Measurements from ENCODE around the gene ZNF343. TPM values are rescaled to one million over a fixed set of nuclear protein-coding genes. Genes with fewer than 3 reads are reported as not detected.

Gene ZNF343
- total RNA-seq, 1 donor from 2014 or later: 7.3 TPM

GRCh38 chr20:2473516-2473915 lies 35.2 kb downstream of the ZNF343 start:
- DNase-seq (ENCODE audit: low read depth in 2 of 2): peak; percentile 43 to 77

DNA sequence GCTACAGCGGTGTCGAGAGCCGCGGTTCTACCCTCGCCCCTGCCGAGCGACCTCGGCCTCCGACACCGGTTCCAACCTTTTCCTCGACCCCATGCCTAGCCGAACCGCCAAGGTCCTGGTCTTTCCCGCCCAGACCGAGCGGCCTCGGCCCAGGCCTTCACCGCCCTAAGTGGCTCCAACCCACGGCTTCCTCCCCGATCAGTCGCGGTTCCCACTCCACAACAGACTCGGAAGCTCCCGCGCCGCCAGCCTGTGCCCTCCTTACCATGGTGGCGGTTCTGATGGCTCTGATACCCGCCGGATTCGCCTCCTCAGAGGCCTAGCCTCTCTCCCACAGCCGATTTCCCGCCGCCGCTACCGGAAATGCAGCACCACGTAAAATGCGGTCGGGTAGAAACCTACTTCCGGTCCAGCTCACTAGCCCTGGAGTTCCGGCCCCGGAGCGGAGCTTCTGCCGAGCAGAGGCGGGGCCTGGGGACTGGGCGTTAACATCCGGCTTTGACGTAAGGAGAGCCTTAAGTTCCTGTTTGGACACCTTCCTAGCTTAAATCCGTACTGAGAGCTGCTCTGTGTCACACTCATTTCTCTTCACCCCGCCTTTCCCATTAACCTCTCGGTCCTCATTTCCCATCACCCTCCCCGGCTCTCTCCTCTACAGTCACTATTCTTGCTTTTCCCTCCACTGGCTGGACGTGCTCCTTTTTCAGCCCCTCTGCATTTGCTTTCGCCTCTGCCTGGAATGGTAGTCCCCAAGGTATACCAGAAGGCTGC lies 38.1 kb downstream of the ZNF343 start, which contains the start of gene SNRPB:
SNRPB (minus strand) TSS at position 367 of the 771 bp plus-strand sequence; CDS start at position 268, 99 bp downstream.
- DNase-seq (ENCODE audit: low read depth in 2 of 2): peak; percentile 99

DNA sequence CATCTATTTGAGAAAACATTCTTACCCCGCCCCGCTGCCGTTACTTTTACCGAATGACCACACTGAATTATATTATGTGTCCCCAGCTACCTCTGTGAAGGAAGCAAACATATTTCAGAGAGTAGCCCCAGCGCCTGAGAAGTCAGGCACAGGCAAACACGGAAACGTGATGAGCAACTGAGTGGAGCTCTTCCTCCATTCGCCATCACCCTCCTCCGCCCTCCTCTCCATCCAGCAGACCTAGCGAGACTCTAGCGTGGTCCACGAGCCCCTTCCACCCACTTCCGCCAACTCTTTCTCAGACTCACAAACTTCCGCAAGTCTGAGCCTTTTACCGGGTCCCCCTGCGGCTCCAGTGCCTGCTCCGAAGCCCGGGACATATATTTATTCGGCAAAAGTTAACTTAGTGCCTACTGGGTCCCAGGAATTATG lies 38.7 kb downstream of the ZNF343 start:
- DNase-seq (ENCODE audit: low read depth in 2 of 2): peak; percentile 61 to 75

- no peak for DNase-seq (ENCODE audit: low read depth in 2 of 2)
These were observed 39.9 kb downstream of the ZNF343 start for GRCh38 chr20:2468581-2469407.

DNA sequence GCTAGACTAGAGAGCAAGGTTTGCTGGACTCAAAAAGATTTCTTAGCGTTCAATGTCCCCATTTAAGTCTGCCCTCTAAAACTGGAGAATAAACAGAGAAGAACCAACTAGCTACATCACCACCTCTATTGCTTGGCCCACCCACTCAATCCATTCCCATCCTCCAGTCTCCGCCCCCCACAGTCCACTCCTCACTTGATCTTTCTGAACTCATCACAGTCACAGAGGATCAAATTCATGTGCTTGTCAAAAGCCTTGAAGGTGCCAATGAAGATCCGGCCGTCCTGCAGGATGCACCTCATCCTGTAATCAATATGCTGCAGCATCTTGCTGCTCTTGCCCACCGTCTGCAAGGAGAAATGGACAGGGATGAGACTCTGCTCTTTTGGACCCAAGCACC lies 41.3 kb downstream of the ZNF343 start:
- no peak for DNase-seq (ENCODE audit: low read depth in 2 of 2)

- DNase-seq (ENCODE audit: low read depth in 2 of 2): no peak
These were observed 43.6 kb downstream of the ZNF343 start for GRCh38 chr20:2465100-2465499.

DNA sequence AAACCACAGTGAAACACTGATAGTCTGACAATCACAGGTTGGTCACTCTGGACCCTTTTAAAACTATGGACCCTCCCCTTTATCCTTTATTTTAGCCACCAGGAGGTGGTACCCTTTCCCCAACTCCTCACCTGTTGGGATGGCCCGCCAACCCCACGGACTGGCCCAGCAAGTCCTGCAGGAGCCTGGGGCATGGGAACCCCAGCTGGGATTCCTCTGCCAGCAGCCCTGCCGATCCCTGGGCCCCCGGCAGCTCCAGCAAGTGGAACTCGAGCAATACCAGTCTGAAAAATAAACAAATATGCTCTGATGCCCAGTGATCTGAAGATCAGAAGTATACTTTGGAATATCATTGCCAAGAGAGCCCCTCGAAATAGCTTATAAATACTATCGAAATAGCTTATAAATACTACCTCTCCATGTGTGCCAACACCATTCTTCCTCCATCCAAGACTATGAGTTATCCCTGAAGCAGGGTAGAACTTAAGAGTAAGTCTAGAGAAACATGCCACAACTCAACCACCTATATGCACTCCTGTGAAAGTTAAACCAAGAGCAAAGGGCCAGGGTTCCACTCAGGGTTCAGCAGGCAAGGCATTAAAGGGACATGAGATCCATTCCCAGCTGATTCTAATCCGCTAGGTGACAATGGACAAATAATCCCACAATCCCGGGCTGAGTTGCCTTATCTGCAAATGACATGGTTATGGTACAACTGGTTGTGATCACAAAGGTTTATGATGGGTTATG lies 44.9 kb downstream of the ZNF343 start:
- DNase-seq (ENCODE audit: low read depth in 2 of 2): no peak

DNA sequence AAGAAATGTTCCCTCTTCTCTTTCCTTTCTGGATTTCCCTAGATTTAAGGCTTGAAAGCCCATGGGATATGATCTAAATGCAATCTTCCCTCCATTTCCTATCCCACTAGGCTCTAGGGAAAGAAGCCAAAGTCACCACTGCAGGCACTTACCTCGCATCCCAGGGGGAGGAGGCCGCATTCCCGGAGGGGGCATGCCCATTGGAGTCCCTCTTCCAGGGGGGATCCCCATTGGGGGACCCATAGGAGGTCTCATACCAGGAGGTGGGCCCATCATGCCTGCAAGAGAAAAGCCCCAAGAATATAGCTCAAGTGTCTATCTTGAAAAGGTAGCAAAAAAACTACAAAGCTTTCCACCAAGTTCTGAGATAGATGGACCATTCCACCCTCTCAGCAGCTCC lies 46.2 kb downstream of the ZNF343 start:
- DNase-seq (ENCODE audit: low read depth in 2 of 2): no peak

DNA sequence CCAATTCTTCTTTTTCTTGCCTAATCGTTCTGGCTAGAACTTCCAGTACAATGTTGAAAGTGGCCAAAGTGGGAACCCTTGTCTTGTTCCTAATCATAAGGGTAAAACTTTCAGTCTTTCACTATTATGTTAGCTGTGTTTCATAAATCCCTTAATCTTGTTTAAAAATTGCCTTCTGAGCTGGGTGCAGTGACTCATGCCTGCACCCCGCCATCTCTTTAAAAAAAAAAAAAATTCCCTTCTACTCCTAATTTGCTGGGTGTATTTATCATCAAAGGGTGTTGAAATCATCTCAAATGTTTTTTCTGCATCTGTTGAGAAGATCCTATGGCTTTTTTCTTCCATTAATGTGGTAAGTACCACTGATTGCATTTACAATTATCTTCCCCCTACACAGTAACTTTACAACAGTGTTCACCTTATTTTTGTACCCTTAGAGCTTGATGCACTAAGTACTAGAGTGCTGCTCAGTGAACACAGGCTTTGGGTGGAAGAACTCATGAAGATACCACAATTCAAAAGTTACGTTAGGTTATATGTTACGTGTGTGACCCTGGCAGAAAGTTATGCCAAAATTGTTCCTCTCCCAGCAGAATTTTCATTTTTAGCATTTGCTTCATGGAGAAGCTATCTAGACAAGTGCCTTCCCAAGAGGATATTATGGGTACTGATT lies 47.8 kb downstream of the ZNF343 start:
- no peak for DNase-seq (ENCODE audit: low read depth in 2 of 2)

GRCh38 chr20:2459981-2460751 lies 48.5 kb downstream of the ZNF343 start:
- DNase-seq (ENCODE audit: low read depth in 2 of 2): no peak

DNA sequence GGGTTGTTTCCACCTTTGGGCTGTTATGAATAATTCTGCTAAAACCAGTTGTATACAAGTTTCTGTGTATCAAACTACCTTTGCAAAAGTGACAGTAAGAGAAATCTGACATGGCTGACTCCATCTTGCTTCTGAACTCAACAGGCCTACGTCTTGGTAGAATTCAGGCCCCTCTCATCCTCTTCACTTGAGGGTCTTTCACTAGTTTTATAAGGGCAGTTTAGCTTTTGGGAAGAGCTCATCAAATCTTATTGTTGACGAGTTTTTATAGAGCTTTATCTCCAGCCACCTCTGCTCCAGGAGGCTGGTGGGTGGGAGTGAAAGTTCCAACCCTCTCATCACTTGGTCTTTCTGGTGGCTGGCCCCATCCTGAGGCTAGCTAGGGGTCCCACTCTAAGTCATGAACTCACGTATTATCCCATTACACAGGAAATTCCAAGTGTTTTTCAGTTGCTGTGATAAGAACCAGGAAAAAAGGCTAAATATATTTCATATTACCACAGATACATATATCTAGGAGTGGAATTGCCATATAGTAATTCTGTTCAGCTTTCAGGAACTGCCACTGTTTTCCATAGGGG lies 49.7 kb downstream of the ZNF343 start:
- no peak for DNase-seq (ENCODE audit: low read depth in 2 of 2)

DNA sequence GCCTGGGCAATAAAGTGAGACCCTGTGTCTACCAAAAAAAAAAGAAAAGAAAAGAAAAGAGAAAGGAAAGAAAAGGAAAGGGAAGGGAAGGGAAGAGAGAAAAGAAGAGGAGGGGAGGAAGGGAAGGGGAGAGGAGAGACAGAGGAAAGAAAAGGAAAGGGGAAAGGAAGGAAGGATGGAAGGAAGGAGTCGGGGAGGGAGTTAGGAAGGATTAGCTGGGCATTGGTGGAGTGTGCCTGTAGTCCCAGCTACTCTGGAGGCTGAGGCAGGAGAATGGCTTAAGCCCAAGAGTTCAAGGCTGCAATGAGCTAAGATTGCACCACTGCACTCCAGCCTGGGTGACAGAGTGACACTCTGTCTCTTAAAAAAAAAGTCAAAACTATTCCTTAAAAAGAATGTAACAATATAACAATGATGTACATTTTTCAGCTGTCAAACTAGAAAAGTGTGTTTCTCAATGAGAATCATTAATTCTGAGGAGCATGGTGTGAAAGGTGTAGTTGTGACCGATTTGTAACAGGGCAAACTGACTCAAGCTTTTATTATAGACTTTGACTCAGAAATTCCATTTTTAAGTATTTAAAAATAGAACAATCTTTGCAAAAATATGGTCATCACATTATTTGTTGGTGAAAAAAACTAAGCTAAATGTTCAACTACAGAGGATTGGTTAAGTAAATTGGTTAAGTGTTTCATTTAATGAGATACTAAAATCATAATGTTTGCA lies 52.8 kb downstream of the ZNF343 start:
- no peak for DNase-seq (ENCODE audit: low read depth in 2 of 2)

DNA sequence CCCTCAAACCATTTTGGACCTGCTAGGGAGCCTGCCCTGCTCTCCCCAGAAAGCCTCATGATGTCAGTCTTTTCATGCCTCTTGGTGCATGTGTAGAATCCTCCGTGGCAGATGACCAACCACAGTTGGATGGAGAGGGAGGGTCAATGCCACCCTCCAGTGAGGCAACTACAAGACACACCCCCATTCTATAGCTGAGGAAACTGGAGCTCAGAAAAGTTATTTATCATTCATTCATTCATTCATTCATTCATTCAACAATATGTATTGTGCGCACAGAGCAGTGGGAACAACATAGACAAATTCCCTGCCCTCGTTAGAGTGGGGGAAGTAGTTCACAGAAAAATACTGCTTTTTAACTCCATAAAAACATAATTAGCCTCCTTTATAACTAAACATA lies 54.9 kb downstream of the ZNF343 start:
- no peak for DNase-seq (ENCODE audit: low read depth in 2 of 2)

DNA sequence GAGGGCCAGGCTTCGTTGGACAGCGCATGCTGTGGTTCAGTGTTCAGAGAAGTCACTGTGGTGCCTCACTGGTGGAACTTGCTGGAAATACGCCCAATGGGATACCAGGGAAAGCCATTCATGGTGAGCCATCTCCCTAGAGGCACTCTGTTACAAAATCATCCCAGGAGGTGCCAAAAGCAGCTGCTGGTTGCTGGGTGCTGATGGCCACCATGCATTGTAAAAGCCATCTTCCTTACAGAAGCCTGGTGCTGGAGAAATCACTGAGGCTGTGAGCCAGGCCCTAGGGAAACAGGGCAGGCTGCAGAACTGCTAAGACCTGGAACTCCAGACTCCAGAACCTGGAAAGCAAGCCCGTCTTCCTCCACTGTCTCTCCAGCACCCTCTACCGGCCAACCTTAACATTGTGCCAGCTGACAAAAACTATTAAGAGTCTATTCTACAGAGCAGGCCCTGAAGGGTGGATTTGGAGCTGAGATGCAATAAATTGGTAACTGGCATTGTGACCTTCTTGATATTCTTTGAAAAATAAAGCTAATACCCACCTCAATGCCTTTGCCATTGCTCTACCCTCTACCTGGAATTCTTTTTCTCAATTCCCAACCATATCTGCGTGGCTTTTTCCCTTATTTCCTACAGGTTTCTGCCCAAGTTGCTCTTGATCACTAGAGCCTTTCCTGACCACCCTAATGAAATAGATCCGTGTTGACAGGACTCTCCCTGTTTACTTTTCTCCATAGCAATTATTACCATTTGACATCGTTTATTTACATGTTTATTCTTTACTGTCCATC lies 56.6 kb downstream of the ZNF343 start:
- DNase-seq (ENCODE audit: low read depth in 2 of 2): peak; percentile 76 to 77

GRCh38 chr20:2451422-2451821 lies 57.3 kb downstream of the ZNF343 start:
- no peak for DNase-seq (ENCODE audit: low read depth in 2 of 2)

GRCh38 chr20:2449386-2449785 lies 59.3 kb downstream of the ZNF343 start:
- DNase-seq (ENCODE audit: low read depth in 2 of 2): no peak

DNA sequence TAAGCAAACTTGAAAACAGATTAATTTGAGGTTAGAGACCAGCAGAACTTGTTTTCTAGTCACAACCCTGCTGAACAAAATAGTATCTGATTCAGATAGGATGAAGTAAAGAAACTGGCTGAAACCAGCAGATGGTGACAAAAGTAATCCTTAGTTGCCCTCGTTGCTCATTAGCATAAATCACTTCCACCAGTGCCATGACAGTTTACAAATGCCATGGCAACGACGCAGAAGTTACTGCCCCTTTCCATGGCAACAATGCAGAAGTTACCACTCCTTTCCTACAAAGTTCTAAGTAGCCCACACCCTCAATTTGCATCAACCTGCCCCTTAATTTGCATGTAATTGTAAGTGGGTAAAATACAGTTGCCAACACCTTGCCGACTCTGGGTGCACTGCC lies 61.9 kb downstream of the ZNF343 start:
- DNase-seq (ENCODE audit: low read depth in 2 of 2): no peak
